Activated CD4-positive, CD25-positive, alpha-beta regulatory T cell treated with anti-CD3 and anti-CD28 coated beads, Interleukin-2, amount 50 U/mL, for 72 hours (primary cell): Measurements from ENCODE around the gene CIB4.

ENCODE experiments used
- DNase-seq: peaks from one replicate; pipeline ENCODE4 v3.0.0; 2021

The CIB4 gene

GRCh38 chr2:26639685-26640243 is 1.4 kb downstream of the CIB4 start:
- DNase-seq = no peak

GRCh38 chr2:26637811-26638310 is 3.3 kb downstream of the CIB4 start:
- no peak for DNase-seq

- no peak for DNase-seq
Measured at GRCh38 chr2:26636935-26637334, 4.2 kb downstream of the CIB4 start.

GRCh38 chr2:26635401-26635800 is 5.8 kb downstream of the CIB4 start:
- DNase-seq = no peak

GRCh38 chr2:26634636-26635230 is 6.4 kb downstream of the CIB4 start:
- no peak for DNase-seq

GRCh38 chr2:26633993-26634595 is 7.1 kb downstream of the CIB4 start:
- DNase-seq = no peak

- DNase-seq = no peak
Measured at GRCh38 chr2:26633351-26633945, 7.7 kb downstream of the CIB4 start.

GRCh38 chr2:26632624-26633185 is 8.5 kb downstream of the CIB4 start:
- no peak for DNase-seq

GRCh38 chr2:26631401-26632170 is 9.6 kb downstream of the CIB4 start:
- no peak for DNase-seq

GRCh38 chr2:26630669-26631360 is 10.4 kb downstream of the CIB4 start:
- no peak for DNase-seq

GRCh38 chr2:26630235-26630634 is 10.9 kb downstream of the CIB4 start:
- DNase-seq = no peak

- no peak for DNase-seq
Measured at GRCh38 chr2:26629751-26630150, 11.4 kb downstream of the CIB4 start.

- no peak for DNase-seq
Measured at GRCh38 chr2:26629346-26629630, 11.9 kb downstream of the CIB4 start.

- DNase-seq = no peak
Measured at GRCh38 chr2:26628561-26629345, 12.4 kb downstream of the CIB4 start.

- DNase-seq = no peak
Measured at GRCh38 chr2:26627350-26628105, 13.6 kb downstream of the CIB4 start.

GRCh38 chr2:26626606-26627005 is 14.6 kb downstream of the CIB4 start:
- no peak for DNase-seq

- DNase-seq = no peak
Measured at GRCh38 chr2:26623541-26624495, 17.3 kb downstream of the CIB4 start.

GRCh38 chr2:26621469-26622199 is 19.5 kb downstream of the CIB4 start:
- DNase-seq = no peak

- DNase-seq = no peak
Measured at GRCh38 chr2:26620031-26620605, 21.0 kb downstream of the CIB4 start.
